ENCODE data around the gene ENTPD6. TPM values are rescaled to one million over a fixed set of nuclear protein-coding genes. Genes with fewer than 3 reads are reported as not detected.
A peak's percentile ranks its signal among the peaks of the same experiment; 100 is the strongest.

The ENTPD6 gene
- total and polyA plus RNA-seq, 10 donors: 23.0 to 49.6 (median 35.6) TPM

DNA sequence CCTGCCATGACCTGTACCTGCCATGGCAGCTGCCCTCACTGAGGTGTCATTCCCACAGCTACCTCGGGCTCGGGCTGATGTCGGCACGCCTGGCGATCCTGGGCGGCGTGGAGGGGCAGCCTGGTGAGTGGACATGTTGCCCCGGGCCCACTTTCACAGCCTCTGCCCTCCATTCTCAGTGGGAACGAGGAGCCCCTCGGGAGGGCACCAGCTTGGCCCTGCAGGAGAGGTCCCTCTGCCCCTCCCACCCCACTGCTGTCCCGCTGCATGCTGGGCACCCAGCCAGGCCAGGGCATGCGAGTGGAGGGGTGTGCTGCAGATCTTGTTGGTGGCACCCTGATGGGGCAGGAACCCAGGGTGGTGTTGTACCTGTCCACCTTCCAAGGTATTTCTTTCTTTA, 23.0 kb downstream of the ENTPD6 start:
- TF ChIP-seq POLR2AphosphoS5 (IDR thresholded peaks at IDR 0.05) (no peak), POLR2A (IDR thresholded peaks at IDR 0.05) (no peak)
- TF ChIP-seq, protein P1, sequence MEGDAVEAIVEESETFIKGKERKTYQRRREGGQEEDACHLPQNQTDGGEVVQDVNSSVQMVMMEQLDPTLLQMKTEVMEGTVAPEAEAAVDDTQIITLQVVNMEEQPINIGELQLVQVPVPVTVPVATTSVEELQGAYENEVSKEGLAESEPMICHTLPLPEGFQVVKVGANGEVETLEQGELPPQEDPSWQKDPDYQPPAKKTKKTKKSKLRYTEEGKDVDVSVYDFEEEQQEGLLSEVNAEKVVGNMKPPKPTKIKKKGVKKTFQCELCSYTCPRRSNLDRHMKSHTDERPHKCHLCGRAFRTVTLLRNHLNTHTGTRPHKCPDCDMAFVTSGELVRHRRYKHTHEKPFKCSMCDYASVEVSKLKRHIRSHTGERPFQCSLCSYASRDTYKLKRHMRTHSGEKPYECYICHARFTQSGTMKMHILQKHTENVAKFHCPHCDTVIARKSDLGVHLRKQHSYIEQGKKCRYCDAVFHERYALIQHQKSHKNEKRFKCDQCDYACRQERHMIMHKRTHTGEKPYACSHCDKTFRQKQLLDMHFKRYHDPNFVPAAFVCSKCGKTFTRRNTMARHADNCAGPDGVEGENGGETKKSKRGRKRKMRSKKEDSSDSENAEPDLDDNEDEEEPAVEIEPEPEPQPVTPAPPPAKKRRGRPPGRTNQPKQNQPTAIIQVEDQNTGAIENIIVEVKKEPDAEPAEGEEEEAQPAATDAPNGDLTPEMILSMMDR (IDR thresholded peaks at IDR 0.05 in 8 of 11, conservative IDR thresholded peaks at IDR 0.05 in 3 of 11): no peak
- Histone ChIP-seq H3K36me3 (peaks cover 0 to 87% (median 50%) of the 10 kb centered on the region in 6 donors), H3K27me3 (replicated peaks in 1 of 7) (no peaks in the 10 kb centered on the region), H3K9me3 (no peaks in the 10 kb centered on the region), H3K4me1 (peaks cover 0 to 5% (median 0%) of the 10 kb centered on the region in 6 donors), H3K27ac (no peak overlapping the region), H3K4me3 (no peak overlapping the region)
- 92 to 96% (median 94%) methylated on average over 9 to 12 of the region's 12 CpGs for WGBS, 5 donors
- intact Hi-C loops (cut with DNase I; ENCODE audit: low total_unique reads): no loop called here
- DNase-seq: peak; percentile 75

DNA sequence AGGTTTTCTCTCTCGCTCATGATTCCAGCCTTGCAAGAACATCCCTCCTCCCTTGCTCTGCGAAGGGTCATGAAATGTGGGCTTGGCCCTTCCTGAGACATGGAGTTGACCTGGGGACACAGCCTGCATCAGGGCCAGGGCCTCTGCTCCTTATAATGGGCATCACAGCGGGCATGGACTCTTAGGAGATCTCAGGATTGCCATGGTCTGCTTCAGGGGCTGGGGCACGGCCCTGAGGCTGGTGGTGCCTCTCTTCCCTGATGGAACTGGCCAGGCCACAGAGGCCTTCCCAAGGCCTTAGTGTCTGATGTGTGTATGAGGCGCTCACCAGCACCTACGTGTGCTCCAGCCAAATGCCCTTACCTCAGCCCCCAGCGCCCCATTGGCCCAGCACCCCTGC, 23.9 kb downstream of the ENTPD6 start:
- intact Hi-C loops (cut with DNase I; ENCODE audit: low total_unique reads): no loop called here
- Histone ChIP-seq H3K4me3 (no peak overlapping the region), H3K27me3 (replicated peaks in 1 of 7) (no peaks in the 10 kb centered on the region), H3K4me1 (peaks cover 0 to 5% (median 0%) of the 10 kb centered on the region in 6 donors), H3K9me3 (no peaks in the 10 kb centered on the region), H3K27ac (no peak overlapping the region), H3K36me3 (peaks cover 0 to 86% (median 42%) of the 10 kb centered on the region in 6 donors)
- TF ChIP-seq, protein P1 (IDR thresholded peaks at IDR 0.05 in 8 of 11, conservative IDR thresholded peaks at IDR 0.05 in 3 of 11): no peak
- no peak for TF ChIP-seq POLR2A (IDR thresholded peaks at IDR 0.05)
- no peak for TF ChIP-seq POLR2AphosphoS5 (IDR thresholded peaks at IDR 0.05)
- no peak for DNase-seq
- WGBS, 5 donors: 91 to 99% (median 95%) methylated on average over 5 to 7 of the region's 7 CpGs

DNA sequence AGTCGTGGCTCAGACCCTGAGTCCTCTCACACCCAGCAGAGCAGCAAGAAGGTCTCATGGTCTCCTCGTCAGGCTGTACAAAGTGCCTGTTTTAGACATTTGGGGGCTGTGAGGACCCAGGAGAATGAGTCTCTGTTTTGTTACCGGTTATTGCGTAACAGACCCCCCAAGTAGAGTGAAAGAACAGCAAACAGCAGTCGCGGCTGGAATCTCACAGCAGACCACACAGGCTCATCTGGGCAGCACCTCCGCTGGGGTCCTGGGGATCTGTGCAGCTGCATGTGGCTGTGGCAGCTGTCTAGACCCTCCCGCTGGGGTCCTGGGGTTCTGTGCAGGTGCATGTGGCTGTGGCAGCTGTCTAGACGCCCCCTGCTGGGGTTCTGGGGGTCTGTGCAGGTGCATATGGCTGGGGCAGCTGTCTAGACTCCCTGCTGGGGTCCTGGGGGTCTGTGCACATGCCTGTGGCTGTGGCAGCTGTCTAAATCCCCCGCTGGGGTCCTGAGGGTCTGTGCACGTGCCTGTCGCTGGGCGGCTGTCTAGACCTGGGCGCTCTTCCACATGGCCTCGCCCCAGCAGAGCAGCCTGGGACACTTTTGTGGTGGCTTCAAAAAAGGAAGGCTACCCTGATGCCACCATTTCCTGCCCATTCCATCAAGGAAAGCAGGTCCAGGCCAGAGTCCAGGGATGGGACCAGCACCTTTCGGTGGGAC, 24.7 kb downstream of the ENTPD6 start:
- TF ChIP-seq, protein P1 (IDR thresholded peaks at IDR 0.05 in 8 of 11, conservative IDR thresholded peaks at IDR 0.05 in 3 of 11): peak in 3 of 11 experiments; percentile 23 to 31 (median 26)
- no peak for TF ChIP-seq POLR2AphosphoS5 (IDR thresholded peaks at IDR 0.05)
- intact Hi-C loops (cut with DNase I; ENCODE audit: low total_unique reads): no loop called here
- 72 to 87% (median 86%) methylated on average over 10 to 16 of the region's 16 CpGs for WGBS, 5 donors
- no peak overlapping the region for H3K4me3 ChIP-seq
- H3K36me3 ChIP-seq: peaks cover 0 to 86% (median 35%) of the 10 kb centered on the region in 6 donors
- no peaks in the 10 kb centered on the region for H3K27me3 ChIP-seq (replicated peaks in 1 of 7)
- H3K9me3 ChIP-seq: no peaks in the 10 kb centered on the region
- no peak for DNase-seq
- H3K4me1 ChIP-seq: peaks cover 0 to 5% (median 0%) of the 10 kb centered on the region in 6 donors
- H3K27ac ChIP-seq: no peak overlapping the region

DNA sequence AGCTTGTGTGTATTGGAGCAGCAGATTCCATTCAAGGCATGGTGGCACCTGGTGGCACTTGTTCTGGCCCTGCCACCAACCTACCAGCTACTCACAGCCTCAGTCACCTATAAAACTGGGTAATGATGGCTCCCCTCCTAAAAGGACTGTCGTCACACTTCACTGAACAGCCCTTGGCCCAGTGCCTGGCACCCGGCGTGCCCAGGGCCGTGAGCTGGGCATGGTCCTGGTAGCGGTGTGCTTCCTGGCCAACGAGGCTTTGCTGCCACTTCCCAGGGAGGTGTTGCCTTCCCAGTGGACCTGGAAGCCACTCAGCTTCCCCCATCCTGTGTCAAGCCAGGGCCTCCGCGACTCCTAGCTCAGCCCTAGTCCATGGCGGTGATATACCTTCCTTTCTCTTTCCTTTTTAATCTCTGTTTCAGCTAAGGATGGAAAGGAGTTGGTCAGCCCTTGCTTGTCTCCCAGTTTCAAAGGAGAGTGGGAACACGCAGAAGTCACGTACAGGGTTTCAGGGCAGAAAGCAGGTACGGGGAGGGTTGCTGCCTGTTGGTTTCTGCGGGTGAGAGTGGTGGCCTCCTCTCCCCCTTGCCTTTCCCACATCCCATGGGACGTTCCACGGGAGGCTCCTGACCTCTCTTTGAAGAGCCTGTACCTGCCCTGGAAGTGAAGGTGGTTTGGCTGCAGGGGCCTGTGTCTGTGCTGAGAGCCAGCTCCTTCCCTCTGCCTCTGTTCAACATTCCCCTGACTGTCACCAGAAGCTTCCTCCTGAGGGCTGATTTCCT, 25.5 kb downstream of the ENTPD6 start:
- WGBS, 5 donors: 82 to 91% (median 86%) methylated on average over 15 of the region's 15 CpGs
- Histone ChIP-seq H3K4me3 (no peak overlapping the region), H3K27me3 (replicated peaks in 1 of 7) (no peaks in the 10 kb centered on the region), H3K27ac (no peak overlapping the region), H3K36me3 (peaks cover 0 to 86% (median 34%) of the 10 kb centered on the region in 6 donors), H3K4me1 (peaks cover 0 to 5% (median 0%) of the 10 kb centered on the region in 6 donors), H3K9me3 (no peaks in the 10 kb centered on the region)
- TF ChIP-seq POLR2A (IDR thresholded peaks at IDR 0.05) (no peak), POLR2AphosphoS5 (IDR thresholded peaks at IDR 0.05) (no peak)
- TF ChIP-seq, protein P1 (IDR thresholded peaks at IDR 0.05 in 8 of 11, conservative IDR thresholded peaks at IDR 0.05 in 3 of 11): no peak
- no peak for DNase-seq
- intact Hi-C loops (cut with DNase I; ENCODE audit: low total_unique reads): no loop called here

Data from spleen (tissue), 11 donors.